PC-3 (cell line): ENCODE measurements around the gene ORM2. TPM values are rescaled to one million over a fixed set of nuclear protein-coding genes. Genes with fewer than 3 reads are reported as not detected.

Experiments used
- ATAC-seq: fragments of 200-7000 bp; cut with Tn5 transposase; 2 replicates; pipeline ENCODE4 v1.9.1; 2020; ENCODE audit warnings: mild to moderate bottlenecking, moderate library complexity
- BruUV-seq: library from RNA; stranded (reverse); fragments of 400-500 nt; replicated peaks from 2 replicates; lab custom pipeline; 2021; lab: Mats Ljungman, UMichigan
- CTCF ChIA-PET: fragments of 300-600 bp; sonication (Branson Sonifier 250); formaldehyde crosslinking; loops from one replicate; lab custom pipeline; 2022; ENCODE audit warnings: antibody characterized with exemption; lab: Charles Lee
- POLR2A ChIA-PET: fragments of 300-600 bp; sonication (Branson Sonifier 250); formaldehyde crosslinking; loops from one replicate; lab custom pipeline; 2022; ENCODE audit warnings: antibody characterized with exemption; ENCODE audit not compliant: unreplicated experiment; lab: Charles Lee
- DNase-seq: peaks from one replicate; pipeline ENCODE4 v3.0.0-alpha.2; 2015
- H2AFZ ChIP-seq: fragments of 300-600 bp; sonication (generic); 2 replicates; pipeline ENCODE4 v1.6.0; 2016; ENCODE audit warnings: antibody characterized with exemption, low read length
- H3F3A ChIP-seq: fragments of 300-600 bp; sonication (generic); one replicate; pipeline ENCODE4 v1.6.0; 2017; ENCODE audit warnings: antibody characterized with exemption, low read length, control low read depth, mild to moderate bottlenecking; ENCODE audit not compliant: unreplicated experiment
- H3K27ac ChIP-seq: fragments of 300-600 bp; sonication (generic); 2 replicates; pipeline ENCODE4 v1.5.1; 2016; ENCODE audit warnings: mild to moderate bottlenecking, low read length
- H3K27me3 ChIP-seq: fragments of 300-600 bp; sonication (generic); 2 replicates; pipeline ENCODE4 v1.6.1; 2016; ENCODE audit warnings: low read length, mixed read lengths
- H3K36me3 ChIP-seq: fragments of 300-600 bp; sonication (generic); 2 replicates; pipeline ENCODE4 v1.6.1; 2016; ENCODE audit warnings: low read depth, mixed run types, low read length, mixed read lengths
- H3K4me1 ChIP-seq: fragments of 300-600 bp; sonication (generic); 2 replicates; pipeline ENCODE4 v1.5.1; 2016; ENCODE audit warnings: low read length; ENCODE audit not compliant: insufficient read depth
- H3K4me2 ChIP-seq: fragments of 300-600 bp; sonication (generic); 2 replicates; pipeline ENCODE4 v1.6.0; 2016; ENCODE audit warnings: low read length
- H3K4me3 ChIP-seq: fragments of 300-600 bp; sonication (generic); 2 replicates; pipeline ENCODE4 v1.5.1; 2016; ENCODE audit warnings: mild to moderate bottlenecking, low read length, mixed read lengths
- H3K79me2 ChIP-seq: fragments of 300-600 bp; sonication (generic); 2 replicates; pipeline ENCODE4 v1.6.1; 2017; ENCODE audit warnings: low read length, mixed read lengths
- H3K9ac ChIP-seq: fragments of 300-600 bp; sonication (generic); 2 replicates; pipeline ENCODE4 v1.6.0; 2016; ENCODE audit warnings: mild to moderate bottlenecking, low read length
- H3K9me2 ChIP-seq: fragments of 300-600 bp; sonication (generic); replicated peaks from 2 replicates; pipeline ENCODE4 v1.6.1; 2016; ENCODE audit warnings: mixed run types, low read length, mixed read lengths
- H3K9me3 ChIP-seq: fragments of 300-600 bp; sonication (generic); 2 replicates; pipeline ENCODE4 v1.6.1; 2016; ENCODE audit warnings: low read length, mixed read lengths
- H4K20me1 ChIP-seq: fragments of 300-600 bp; sonication (generic); 2 replicates; pipeline ENCODE4 v1.6.1; 2016; ENCODE audit warnings: low read length, mixed read lengths
- EZH2 ChIP-seq: fragments of 300-600 bp; sonication (generic); IDR thresholded peaks from one replicate; pipeline ENCODE4 v1.6.1; 2017; ENCODE audit warnings: antibody characterized with exemption, mild to moderate bottlenecking, low read length; ENCODE audit not compliant: unreplicated experiment
- EZH2phosphoT487 ChIP-seq: fragments of 300-600 bp; sonication (generic); IDR thresholded peaks from 2 replicates; pipeline ENCODE4 v1.6.1; 2018; ENCODE audit warnings: mild to moderate bottlenecking, antibody characterized with exemption, low read length, borderline replicate concordance
- intact Hi-C: fragments of 100-400 bp; cut with micrococcal nuclease; formaldehyde crosslinking; loops from 2 replicates; pipeline ENCODE4 v1.9.0; 2023
- total RNA-seq: library from RNA; depleted of rRNA; stranded (reverse); fragments of >200 nt; gene quantifications from 2 replicates; pipeline ENCODE4 v1.2.3, GENCODE V29; 2014
- TF ChIP-seq, protein P1 (sequence below): fragments of 300-600 bp; sonication (generic); conservative IDR thresholded peaks from 2 replicates; pipeline ENCODE4 v1.5.1; 2017; ENCODE audit warnings: antibody characterized with exemption, low read depth, mild to moderate bottlenecking, low read length

The ORM2 gene
- total RNA-seq, 1 experiment from 2014 or later, result not detected

DNA sequence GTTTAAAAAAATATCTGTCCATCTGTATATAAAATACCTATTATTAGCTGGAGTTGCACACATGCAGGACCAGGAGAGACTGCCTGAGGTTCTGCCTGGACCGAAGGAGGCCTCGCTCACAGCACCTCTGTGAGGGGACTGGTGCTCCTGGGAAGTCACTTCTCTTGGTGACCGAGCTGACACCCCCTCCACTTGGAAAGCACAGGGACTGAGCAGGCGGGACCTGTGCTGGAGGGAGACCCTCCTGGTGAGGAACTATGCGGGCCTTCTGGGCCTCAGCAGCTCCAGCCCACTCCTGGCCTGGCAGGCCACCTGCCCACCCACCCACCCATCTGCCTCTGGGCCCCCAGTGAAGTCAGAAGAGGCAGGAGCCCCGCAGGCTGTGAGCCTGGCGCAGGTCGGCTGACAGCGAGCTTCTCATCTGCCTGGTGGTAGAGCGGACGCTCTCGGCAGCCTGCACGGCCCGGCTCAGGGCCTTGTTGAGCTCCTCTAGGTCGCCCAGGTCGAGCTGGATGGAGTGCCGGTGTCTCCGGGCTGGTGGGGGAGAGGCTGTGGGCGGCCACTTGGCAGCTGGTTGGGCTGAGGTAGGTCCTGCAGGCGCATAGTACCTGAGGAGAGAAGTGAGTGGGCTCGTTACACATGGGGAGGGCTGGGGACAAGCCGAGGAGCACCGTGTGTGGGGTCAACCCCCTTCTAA is 7.2 kb downstream of the ORM2 start:
- no peaks in the 10 kb centered on the region for H3K27me3 ChIP-seq
- no peaks in the 10 kb centered on the region for H3F3A ChIP-seq
- no peaks in the 10 kb centered on the region for H3K4me1 ChIP-seq
- intact Hi-C loops, result no loop called here
- no peak overlapping the region for H3K27ac ChIP-seq
- no peak overlapping the region for H3K4me2 ChIP-seq
- H2AFZ ChIP-seq, result no peak overlapping the region
- H3K4me3 ChIP-seq, result no peak overlapping the region
- TF ChIP-seq EZH2phosphoT487, result no peak
- no peak for TF ChIP-seq EZH2
- TF ChIP-seq, protein P1, sequence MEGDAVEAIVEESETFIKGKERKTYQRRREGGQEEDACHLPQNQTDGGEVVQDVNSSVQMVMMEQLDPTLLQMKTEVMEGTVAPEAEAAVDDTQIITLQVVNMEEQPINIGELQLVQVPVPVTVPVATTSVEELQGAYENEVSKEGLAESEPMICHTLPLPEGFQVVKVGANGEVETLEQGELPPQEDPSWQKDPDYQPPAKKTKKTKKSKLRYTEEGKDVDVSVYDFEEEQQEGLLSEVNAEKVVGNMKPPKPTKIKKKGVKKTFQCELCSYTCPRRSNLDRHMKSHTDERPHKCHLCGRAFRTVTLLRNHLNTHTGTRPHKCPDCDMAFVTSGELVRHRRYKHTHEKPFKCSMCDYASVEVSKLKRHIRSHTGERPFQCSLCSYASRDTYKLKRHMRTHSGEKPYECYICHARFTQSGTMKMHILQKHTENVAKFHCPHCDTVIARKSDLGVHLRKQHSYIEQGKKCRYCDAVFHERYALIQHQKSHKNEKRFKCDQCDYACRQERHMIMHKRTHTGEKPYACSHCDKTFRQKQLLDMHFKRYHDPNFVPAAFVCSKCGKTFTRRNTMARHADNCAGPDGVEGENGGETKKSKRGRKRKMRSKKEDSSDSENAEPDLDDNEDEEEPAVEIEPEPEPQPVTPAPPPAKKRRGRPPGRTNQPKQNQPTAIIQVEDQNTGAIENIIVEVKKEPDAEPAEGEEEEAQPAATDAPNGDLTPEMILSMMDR, result no peak
- no peak for DNase-seq
- no TSS peak for BruUV-seq
- no peaks in the 10 kb centered on the region for H3K36me3 ChIP-seq
- ChIA-PET POLR2A (no interaction called here), CTCF (no interaction called here)
- H3K79me2 ChIP-seq, result no peaks in the 10 kb centered on the region
- no peak overlapping the region for H3K9ac ChIP-seq
- no peak for ATAC-seq
- no peaks in the 10 kb centered on the region for H3K9me2 ChIP-seq
- H3K9me3 ChIP-seq, result no peaks in the 10 kb centered on the region
- no peaks in the 10 kb centered on the region for H4K20me1 ChIP-seq

DNA sequence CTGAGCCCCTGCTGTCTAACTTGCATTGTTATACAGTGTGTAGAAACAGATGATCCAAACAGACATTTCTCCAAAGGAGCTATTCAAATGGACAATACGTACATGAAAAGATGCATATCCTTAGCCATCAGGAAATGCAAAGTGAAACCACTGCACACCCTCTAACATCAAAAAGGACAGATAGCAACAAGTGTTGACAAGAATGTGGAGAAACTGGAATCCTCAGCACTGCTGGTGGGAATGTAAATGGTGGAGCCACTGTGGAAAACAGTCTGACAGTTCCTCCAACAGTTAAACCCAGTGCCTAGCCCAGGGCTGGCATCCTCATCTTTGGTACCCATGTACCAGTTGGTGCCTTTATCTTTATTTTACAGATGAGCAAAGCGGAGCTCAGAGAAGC is 8.5 kb downstream of the ORM2 start:
- POLR2A ChIA-PET, result no interaction called here
- CTCF ChIA-PET, result interaction anchor here (0.6 to 0.7 kb wide), 2 partner anchors 67 to 173 kb away, joined by 3 to 4 read pairs; no protein-coding TSS in a partner anchor

More for the DNA sequence above, 8.5 kb downstream of the ORM2 start:
- Histone ChIP-seq H2AFZ (no peak overlapping the region), H3K27me3 (no peaks in the 10 kb centered on the region), H3K4me1 (no peaks in the 10 kb centered on the region), H3K9ac (no peak overlapping the region), H3F3A (no peaks in the 10 kb centered on the region), H3K9me3 (no peaks in the 10 kb centered on the region), H4K20me1 (no peaks in the 10 kb centered on the region), H3K9me2 (no peaks in the 10 kb centered on the region), H3K4me2 (no peak overlapping the region), H3K4me3 (no peak overlapping the region), H3K36me3 (no peaks in the 10 kb centered on the region), H3K79me2 (no peaks in the 10 kb centered on the region), H3K27ac (no peak overlapping the region)
- no TSS peak for BruUV-seq
- TF ChIP-seq EZH2phosphoT487 (no peak), EZH2 (no peak)
- TF ChIP-seq, protein P1, result no peak
- ATAC-seq (no peak), DNase-seq (no peak)
- intact Hi-C loops, result no loop called here
